HepG2 (cell line): ENCODE results near the gene HSF4. TPM values are rescaled to one million over a fixed set of nuclear protein-coding genes. Genes with fewer than 3 reads are reported as not detected.

ENCODE experiments used
- AGO1 ChIP-seq: fragments of 200-400 bp; formaldehyde crosslinking; IDR thresholded peaks from 2 replicates; pipeline ENCODE4 v1.6.1; 2017; ENCODE audit warnings: mild to moderate bottlenecking, low read depth, low read length, moderate library complexity; ENCODE audit not compliant: poor library complexity, severe bottlenecking
- ATM ChIP-seq: fragments of 450-650 bp; IDR thresholded peaks from 2 replicates; pipeline ENCODE4 v1.7.1; 2017; ENCODE audit warnings: mild to moderate bottlenecking, borderline replicate concordance
- ELF4 ChIP-seq: sonication (generic); formaldehyde crosslinking; IDR thresholded peaks from 2 replicates; pipeline ENCODE4 v1.5.0; 2020; ENCODE audit warnings: missing genetic modification reagents, mild to moderate bottlenecking, moderate library complexity, borderline replicate concordance
- GATA4 ChIP-seq: sonication (generic); IDR thresholded peaks from 2 replicates; pipeline ENCODE4 v1.6.1; 2016; ENCODE audit warnings: antibody characterized with exemption, low read depth, borderline replicate concordance
- KDM3A ChIP-seq: IDR thresholded peaks from 2 replicates; pipeline ENCODE4 v1.6.1; 2018; ENCODE audit warnings: low read depth, missing compliant biosample characterization
- KDM6A ChIP-seq: IDR thresholded peaks from 2 replicates; pipeline ENCODE4 v1.6.1; 2016; ENCODE audit warnings: low read depth
- NFATC3 ChIP-seq: sonication (generic); formaldehyde crosslinking; IDR thresholded peaks from 2 replicates; pipeline ENCODE4 v1.5.1; 2020; ENCODE audit warnings: mild to moderate bottlenecking, missing genetic modification reagents
- NR2F6 ChIP-seq, 2 experiments: IDR thresholded peaks; 2 replicates each; pipeline ENCODE4 v1.6.1; 2016; ENCODE audit warnings: antibody characterized with exemption in 1 of 2, mild to moderate bottlenecking in 1 of 2
- PRDM4 ChIP-seq: sonication (generic); formaldehyde crosslinking; IDR thresholded peaks from 2 replicates; pipeline ENCODE4 v1.9.0; 2021; ENCODE audit warnings: missing genetic modification reagents, borderline replicate concordance
- SIX1 ChIP-seq: sonication (generic); formaldehyde crosslinking; IDR thresholded peaks from 2 replicates; pipeline ENCODE4 v1.4.0; 2020; ENCODE audit warnings: missing genetic modification reagents, borderline replicate concordance
- TRIM24 ChIP-seq: sonication (generic); formaldehyde crosslinking; IDR thresholded peaks from 2 replicates; pipeline ENCODE4 v1.8.0; 2022; ENCODE audit warnings: mild to moderate bottlenecking, missing genetic modification reagents
- ZBTB40 ChIP-seq, 2 experiments: fragments of 450-650 bp in 1 of 2; sonication (generic) in 1 of 2; formaldehyde crosslinking in 1 of 2; IDR thresholded peaks; 2 replicates each; pipeline versions ENCODE4 v1.6.1 to v1.8.0; 2016 to 2022; ENCODE audit warnings: antibody characterized with exemption in 1 of 2, mild to moderate bottlenecking in 1 of 2, missing genetic modification reagents in 1 of 2
- ZMAT5 ChIP-seq: sonication (generic); formaldehyde crosslinking; IDR thresholded peaks from 2 replicates; pipeline ENCODE4 v1.5.0; 2020; ENCODE audit warnings: mild to moderate bottlenecking, low read depth, missing genetic modification reagents, borderline replicate concordance
- ZNF282 ChIP-seq: fragments of 450-650 bp; IDR thresholded peaks from 2 replicates; pipeline ENCODE4 v1.6.1; 2018; ENCODE audit not compliant: partially characterized antibody
- ZNF530 ChIP-seq: sonication (generic); formaldehyde crosslinking; IDR thresholded peaks from 2 replicates; pipeline ENCODE4 v1.5.0; 2020; ENCODE audit warnings: low read depth, mild to moderate bottlenecking, missing genetic modification reagents
- ZNF660 ChIP-seq: sonication (generic); formaldehyde crosslinking; IDR thresholded peaks from 2 replicates; pipeline ENCODE4 v1.5.1; 2020; ENCODE audit warnings: mild to moderate bottlenecking, low read depth, missing genetic modification reagents, borderline replicate concordance
- polyA plus RNA-seq, 8 experiments: library from polyadenylated mRNA; depleted of rRNA in 3 of 8; stranded (reverse) in 7 of 8; unstranded in 1 of 8; fragments of >200 nt; fragmentation: Illumina TruSeq in 4 of 8; extraction: Trizol in 4 of 8; gene quantifications; 2 replicates each; pipeline versions ENCODE4 v1.2.1 to v1.2.3, GENCODE V29; 2011 to 2016; ENCODE audit warnings: low read depth in 4 of 8, missing spikeins in 1 of 8, mixed read lengths in 1 of 8; ENCODE audit not compliant: insufficient read depth in 1 of 8
- total RNA-seq, 5 experiments: library from RNA; depleted of rRNA; stranded (reverse); fragments of >200 nt; fragmentation: Illumina TruSeq; extraction: Trizol; gene quantifications; 2 replicates each; pipeline ENCODE4 v1.2.3, GENCODE V29; 2016; ENCODE audit warnings: low read depth in 1 of 5

Gene HSF4
- total and polyA plus RNA-seq, 2 of the 13 experiments (the other 11 are each of a cell fraction or from before 2014, with no cell fraction given) = 3.5 to 16.9 TPM

- no peak for TF ChIP-seq ZNF660
- TF ChIP-seq TRIM24 (CRISPR knock-in tag) = no peak
- TF ChIP-seq ZBTB40 (IDR thresholded peaks at IDR 0.05) = no peak
- peak; percentile 89 for TF ChIP-seq ZBTB40 (CRISPR knock-in tag; IDR thresholded peaks at IDR 0.05)
- no peak for TF ChIP-seq GATA4
- no peak for TF ChIP-seq NR2F6 (IDR thresholded peaks at IDR 0.05)
- peak; percentile 75; the same call in 1 of the 2 replicates for TF ChIP-seq NR2F6 (CRISPR knock-in tag; IDR thresholded peaks at IDR 0.05)
- no peak for TF ChIP-seq ELF4 (CRISPR knock-in tag)
- TF ChIP-seq ZNF530 (CRISPR knock-in tag) = no peak; the same call in 1 of the 2 replicates
- TF ChIP-seq ZNF282 = no peak
- 0 out of 2 replicates have a peak, but pooled peaks have one; percentile 84 for TF ChIP-seq KDM3A (CRISPR knock-in tag)
- TF ChIP-seq NFATC3 (CRISPR knock-in tag) = peak; percentile 89; the same call in 1 of the 2 replicates
- no peak; the same call in 1 of the 2 replicates for TF ChIP-seq PRDM4
- peak; percentile 82 for TF ChIP-seq AGO1
- TF ChIP-seq SIX1 (CRISPR knock-in tag) = no peak; the same call in 1 of the 2 replicates
- TF ChIP-seq KDM6A (CRISPR knock-in tag) = no peak
- no peak for TF ChIP-seq ZMAT5 (CRISPR knock-in tag)
- no peak for TF ChIP-seq ATM
Observed at GRCh38 chr16:67173808-67174705, 9.5 kb downstream of the HSF4 start (continued).
